Aorta (tissue), 5 donors: ENCODE measurements around the gene RFXANK. TPM values are rescaled to one million over a fixed set of nuclear protein-coding genes. Genes with fewer than 3 reads are reported as not detected.
"Not testable (repeated sequence)": the region's sequence is repeated elsewhere in the genome, so short reads cannot be mapped to it uniquely, and the experiment has no call there.

Experiments
- ATAC-seq: fragments of 200-7000 bp; cut with Tn5 transposase; one replicate; pipeline ENCODE4 v1.9.1; 2022; ENCODE audit warnings: moderate library complexity; ENCODE audit not compliant: low FRiP score
- DNase-seq, 2 donors: peaks; one replicate each; pipeline ENCODE4 v3.0.0-alpha.2; 2020
- H3K27ac ChIP-seq, 2 donors: one replicate each; pipeline ENCODE4 v1.5.1; 2013; ENCODE audit warnings: low read length in 2 of 2, mild to moderate bottlenecking in 2 of 2, moderate library complexity in 2 of 2, control low read depth in 1 of 2, inconsistent platforms in 1 of 2, low read depth in 1 of 2
- H3K27me3 ChIP-seq, 2 donors: one replicate each; pipeline ENCODE4 v1.6.1; 2013; ENCODE audit warnings: control low read depth in 1 of 2, low read length in 1 of 2, mild to moderate bottlenecking in 1 of 2, moderate library complexity in 1 of 2; ENCODE audit not compliant: insufficient read depth in 2 of 2, control insufficient read depth in 1 of 2
- H3K36me3 ChIP-seq, 2 donors: one replicate each; pipeline ENCODE4 v1.6.1; 2013; ENCODE audit warnings: control low read depth in 1 of 2, low read length in 1 of 2, mild to moderate bottlenecking in 1 of 2; ENCODE audit not compliant: insufficient read depth in 2 of 2, control insufficient read depth in 1 of 2
- H3K4me1 ChIP-seq, 2 donors: one replicate each; pipeline ENCODE4 v1.6.1; 2013; ENCODE audit warnings: low read length in 2 of 2, control low read depth in 1 of 2, mild to moderate bottlenecking in 1 of 2, moderate library complexity in 1 of 2; ENCODE audit not compliant: insufficient read depth in 2 of 2, control insufficient read depth in 1 of 2
- H3K4me3 ChIP-seq, 2 donors: one replicate each; pipeline ENCODE4 v1.5.1; 2013; ENCODE audit warnings: low read length in 2 of 2, control low read depth in 1 of 2, mild to moderate bottlenecking in 1 of 2
- H3K9me3 ChIP-seq: one replicate; pipeline ENCODE4 v1.6.1; 2013; ENCODE audit warnings: mild to moderate bottlenecking, low read length; ENCODE audit not compliant: control insufficient read depth
- WGBS, 2 donors: extraction: QIAGEN DNeasy Blood & Tissue Kit; methylation state at CpG; one replicate each; pipeline ENCODE4 v1.1.7; 2013; 5-methylcytosine and 5-hydroxymethylcytosine counted together
- intact Hi-C, 2 donors: fragments of 100-400 bp; cut with DNase I; formaldehyde crosslinking; loops; one replicate each; pipeline versions ENCODE4 v1.14.2 to v1.15.0; 2022
- polyA plus RNA-seq, 2 donors: library from polyadenylated mRNA; stranded (reverse); fragments of 200-250 nt; gene quantifications; one replicate each; pipeline ENCODE4 v1.2.3, GENCODE V29; 2013
- total RNA-seq, 2 donors: library from RNA; stranded (reverse); fragmentation: NEBNext Ultra II Directional; extraction: Animal tissue kit (Norgen Biotek cat#: 25700); gene quantifications; one replicate each; pipeline ENCODE4 v1.2.1, GENCODE V29; 2021
- donor health status: healthy with polysubstance abuse.
- donor health status: Bipolar disorder and iron deficiency.
- donor health status: DM: no; HTN: no; CAD: no.
- donor health status: DM: no; HTN: no; CAD: no.
- donor health status: DM: yes; HTN: yes; CAD: no.

The RFXANK gene
- total and polyA plus RNA-seq, 4 donors = 33.1 to 199 (median 43.2) TPM

DNA sequence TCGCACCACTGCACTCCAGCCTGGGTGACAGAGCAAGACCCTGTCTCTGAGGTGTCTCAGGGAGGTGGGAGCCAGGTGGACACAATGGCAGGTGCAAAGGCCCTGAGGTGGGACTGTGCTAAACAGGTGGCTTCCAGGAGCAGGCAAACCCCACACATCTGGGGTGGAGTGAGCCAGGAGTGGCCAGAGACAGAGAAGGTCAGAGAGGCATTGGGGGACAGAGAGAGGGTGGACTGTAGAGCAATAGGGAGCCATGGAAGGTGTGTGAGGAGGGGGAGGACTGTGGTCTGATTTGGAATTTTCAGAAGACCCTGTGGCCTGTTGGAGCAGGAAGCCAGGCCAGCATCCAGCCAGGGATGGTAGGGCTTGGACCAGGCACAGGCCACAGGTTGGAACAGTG is 26.7 kb upstream of the RFXANK start:
- H3K27me3 ChIP-seq = no peaks in the 10 kb centered on the region
- H3K27ac ChIP-seq = no peak overlapping the region
- H3K36me3 ChIP-seq = no peaks in the 10 kb centered on the region
- H3K9me3 ChIP-seq = no peaks in the 10 kb centered on the region
- DNase-seq (no peak), ATAC-seq (no peak)
- H3K4me1 ChIP-seq = no peaks in the 10 kb centered on the region
- 97 to 100% methylated on average over 1 of the region's 1 CpG for WGBS, 2 donors
- intact Hi-C loops = no loop called here
- no peak overlapping the region for H3K4me3 ChIP-seq

- Histone ChIP-seq H3K27ac (no peak overlapping the region), H3K4me1 (no peaks in the 10 kb centered on the region), H3K27me3 (no peaks in the 10 kb centered on the region), H3K9me3 (no peaks in the 10 kb centered on the region), H3K4me3 (no peak overlapping the region), H3K36me3 (no peaks in the 10 kb centered on the region)
- DNase-seq (no peak), ATAC-seq (no peak)
- 85 to 90% methylated on average over 3 of the region's 3 CpGs for WGBS, 2 donors
- intact Hi-C loops = no loop called here
These were observed 24.4 kb upstream of the RFXANK start for GRCh38 chr19:19167612-19168011.

- intact Hi-C loops = no loop called here
- Histone ChIP-seq H3K4me3 (no peak overlapping the region), H3K36me3 (no peaks in the 10 kb centered on the region), H3K27ac (no peak overlapping the region), H3K27me3 (no peaks in the 10 kb centered on the region), H3K9me3 (no peaks in the 10 kb centered on the region), H3K4me1 (no peaks in the 10 kb centered on the region)
- DNase-seq (no peak), ATAC-seq (no peak)
- 83 to 87% methylated on average over 9 of the region's 9 CpGs for whole genome bisulfite sequencing, 2 donors
These were observed 22.6 kb upstream of the RFXANK start for GRCh38 chr19:19169236-19170052.

DNA sequence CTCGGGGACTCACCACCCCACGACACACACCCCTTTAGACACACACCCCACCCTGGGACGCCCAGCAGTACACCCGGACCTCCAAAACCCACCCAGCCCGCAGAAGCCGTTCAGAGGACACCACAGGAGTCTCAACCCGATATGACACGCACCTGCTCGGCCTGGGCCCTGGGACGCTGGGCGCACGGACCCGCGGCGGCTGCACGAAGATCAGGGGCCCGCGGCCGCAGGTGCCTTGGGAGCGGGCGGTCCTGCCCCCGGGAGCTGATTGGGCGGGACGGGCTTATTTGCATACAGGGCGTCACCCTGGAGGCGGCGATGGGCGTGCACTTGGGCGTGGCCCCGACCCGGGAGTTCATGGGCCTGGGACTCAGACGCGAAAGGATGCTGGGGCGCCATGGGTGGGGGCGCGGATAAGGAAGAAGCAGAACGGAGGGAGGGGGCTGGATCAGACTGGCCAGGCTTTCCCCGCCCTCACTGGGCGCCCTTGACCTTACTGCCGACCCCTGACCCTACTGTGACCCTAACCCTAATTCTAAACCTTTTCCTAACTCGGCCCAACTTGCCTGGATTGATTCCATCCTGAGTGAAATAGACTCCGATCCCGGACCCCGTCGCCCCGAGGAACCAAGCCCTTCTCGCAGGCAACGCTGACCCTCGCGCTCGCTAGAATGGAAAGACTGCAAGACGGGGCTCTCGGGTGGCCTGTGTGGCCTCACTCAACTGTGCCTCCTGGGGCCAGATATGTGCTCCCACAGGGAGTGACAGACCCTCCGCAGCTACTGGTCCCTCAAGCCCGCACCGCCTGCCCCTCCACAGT is 21.8 kb upstream of the RFXANK start, which contains the start of gene MEF2B:
Gene MEF2B, minus strand, starts transcription at position 211 of the 820 bp plus-strand sequence. CDS start 19,528 bp downstream, outside the sequence.
- Histone ChIP-seq H3K27me3 (no peaks in the 10 kb centered on the region), H3K9me3 (no peaks in the 10 kb centered on the region), H3K4me1 (no peaks in the 10 kb centered on the region), H3K27ac (no peak within 1 kb of the TSS), H3K4me3 (no peak within 1 kb of the TSS), H3K36me3 (no peaks in the 10 kb centered on the region)
- intact Hi-C loops = no loop called here
- ATAC-seq = peak; percentile 84
- 11 to 12% methylated on average over 56 of the region's 56 CpGs for WGBS, 2 donors
- DNase-seq = peak; percentile 77 to 90

GRCh38 chr19:19170873-19171672 is 21.0 kb upstream of the RFXANK start:
- intact Hi-C loops = no loop called here
- DNase-seq = no peak
- Histone ChIP-seq H3K9me3 (no peaks in the 10 kb centered on the region), H3K36me3 (no peaks in the 10 kb centered on the region), H3K4me3 (no peak overlapping the region), H3K4me1 (no peaks in the 10 kb centered on the region), H3K27me3 (no peaks in the 10 kb centered on the region), H3K27ac (no peak overlapping the region)
- ATAC-seq = no peak
- WGBS, 2 donors = 79 to 82% methylated on average over 6 of the region's 6 CpGs

- peak; percentile 30 for ATAC-seq
- no peak for DNase-seq
- H3K27me3 ChIP-seq = no peaks in the 10 kb centered on the region
- H3K4me1 ChIP-seq = no peaks in the 10 kb centered on the region
- no peaks in the 10 kb centered on the region for H3K9me3 ChIP-seq
- no peak overlapping the region for H3K27ac ChIP-seq
- intact Hi-C loops = no loop called here
- H3K4me3 ChIP-seq = no peak overlapping the region
- WGBS, 2 donors = 61 to 76% methylated on average over 8 of the region's 8 CpGs
- H3K36me3 ChIP-seq = no peaks in the 10 kb centered on the region
These were observed 20.1 kb upstream of the RFXANK start for GRCh38 chr19:19171821-19172532.

DNA sequence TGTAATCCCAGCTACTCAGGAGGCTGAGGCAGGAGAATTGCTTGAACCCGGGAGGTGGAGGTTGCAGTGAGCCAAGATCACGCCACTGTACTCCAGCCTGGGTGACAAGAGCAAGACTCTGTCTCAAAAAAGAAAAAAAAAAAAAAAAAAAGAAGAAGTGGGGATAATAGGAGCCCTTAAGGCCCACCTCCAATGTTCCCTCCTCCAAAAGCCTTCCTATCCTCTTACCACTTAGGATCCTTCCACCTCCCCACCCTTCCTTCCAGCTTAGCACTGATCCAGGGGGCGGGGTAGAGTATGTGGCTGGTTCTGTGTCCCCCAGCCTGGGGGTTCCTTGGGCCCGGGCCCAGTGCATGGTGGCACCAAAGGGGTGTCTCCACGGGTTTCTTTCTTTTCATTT is 18.8 kb upstream of the RFXANK start:
- ATAC-seq, H3K27ac ChIP-seq, H3K4me1 ChIP-seq, H3K9me3 ChIP-seq, H3K27me3 ChIP-seq, H3K4me3 ChIP-seq, intact Hi-C loops, H3K36me3 ChIP-seq, DNase-seq: not testable (repeated sequence)
- 89 to 91% methylated on average over 5 of the region's 5 CpGs for WGBS, 2 donors

GRCh38 chr19:19176950-19177349 is 15.1 kb upstream of the RFXANK start:
- DNase-seq (no peak), ATAC-seq (no peak)
- Histone ChIP-seq H3K9me3 (no peaks in the 10 kb centered on the region), H3K4me1 (no peaks in the 10 kb centered on the region), H3K27me3 (no peaks in the 10 kb centered on the region), H3K36me3 (peaks cover 2 to 3% of the 10 kb centered on the region in 2 donors), H3K27ac (no peak overlapping the region), H3K4me3 (no peak overlapping the region)
- WGBS, 2 donors = 85 to 89% methylated on average over 8 of the region's 8 CpGs
- intact Hi-C loops = loop anchor here in 1 of 2 donors (5.0 kb wide), 1 partner anchor 120 kb away; no protein-coding TSS in a partner anchor
